GM21515 (cell line): ENCODE data around the gene THPO.
A peak's percentile ranks its signal among the peaks of the same experiment; 100 is the strongest.

ENCODE experiments used
- ATAC-seq: cut with Tn5 transposase; IDR thresholded peaks from one replicate; pipeline ENCODE4 v1.9.1; 2021; ENCODE audit not compliant: unreplicated experiment

The THPO gene

GRCh38 chr3:184384856-184385422 lies 6.9 kb upstream of the THPO start:
- no peak for ATAC-seq

- ATAC-seq, result no peak
These were observed 6.3 kb upstream of the THPO start for GRCh38 chr3:184384342-184384741.

GRCh38 chr3:184383033-184383740 lies 5.2 kb upstream of the THPO start:
- no peak for ATAC-seq

DNA sequence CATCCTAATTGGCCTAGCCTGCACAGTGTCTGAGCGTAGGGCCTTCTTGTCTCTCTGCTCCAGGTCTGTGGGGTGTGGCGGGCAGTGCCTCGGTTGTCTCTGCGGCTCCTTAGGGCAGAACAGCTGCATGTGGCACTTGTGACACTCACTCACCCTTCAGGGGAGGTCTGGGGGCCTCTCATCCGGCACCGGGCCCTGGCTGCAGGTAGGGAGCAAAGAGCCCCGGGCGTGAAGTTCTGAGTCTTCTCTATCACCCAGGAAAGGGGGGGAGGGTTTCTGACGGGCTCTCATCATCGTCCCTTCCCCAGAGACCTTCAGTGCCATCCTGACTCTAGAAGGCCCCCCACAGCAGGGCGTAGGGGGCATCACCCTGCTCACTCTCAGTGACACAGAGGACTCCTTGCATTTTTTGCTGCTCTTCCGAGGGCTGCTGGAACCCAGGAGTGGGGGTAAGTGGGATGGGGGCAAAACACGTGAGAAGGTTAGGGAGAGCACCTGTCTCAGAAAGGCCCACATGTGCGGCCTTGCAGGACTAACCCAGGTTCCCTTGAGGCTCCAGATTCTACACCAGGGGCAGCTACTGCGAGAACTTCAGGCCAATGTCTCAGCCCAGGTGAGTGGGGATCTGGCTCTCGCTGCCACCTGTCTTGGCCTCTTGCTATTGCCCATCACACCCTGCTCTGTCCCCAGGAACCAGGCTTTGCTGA lies 4.5 kb upstream of the THPO start:
- no peak for ATAC-seq

- no peak for ATAC-seq
These were observed 3.5 kb upstream of the THPO start for GRCh38 chr3:184381261-184382224.

DNA sequence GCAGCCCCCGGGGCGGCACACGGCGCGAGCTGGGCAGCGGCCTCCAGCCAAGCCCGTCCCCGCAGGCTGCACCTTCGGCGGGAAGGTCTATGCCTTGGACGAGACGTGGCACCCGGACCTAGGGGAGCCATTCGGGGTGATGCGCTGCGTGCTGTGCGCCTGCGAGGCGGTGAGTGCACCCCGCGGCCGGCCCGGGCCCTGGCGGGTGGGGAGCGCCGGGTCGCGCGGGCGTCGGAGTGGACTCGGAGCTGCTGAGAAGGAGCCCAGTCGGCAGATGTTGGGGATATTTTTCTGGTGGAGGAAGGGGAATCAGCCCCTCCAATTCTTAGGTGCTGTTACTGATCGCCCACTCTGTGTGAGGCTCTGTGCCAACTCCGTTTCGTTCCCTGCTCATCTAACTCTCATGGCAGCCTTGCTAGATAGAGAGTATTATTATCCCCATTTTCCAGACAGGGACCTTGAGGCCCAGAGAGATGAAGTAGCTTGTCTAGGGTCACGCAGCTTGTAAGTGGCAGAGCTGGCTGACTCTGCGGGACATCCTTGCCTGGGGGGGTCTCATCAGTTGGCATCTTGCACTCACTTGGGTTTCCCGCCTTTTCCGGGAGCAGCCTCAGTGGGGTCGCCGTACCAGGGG lies 2.7 kb upstream of the THPO start:
- no peak for ATAC-seq

GRCh38 chr3:184380185-184380626 lies 2.2 kb upstream of the THPO start:
- no peak for ATAC-seq

DNA sequence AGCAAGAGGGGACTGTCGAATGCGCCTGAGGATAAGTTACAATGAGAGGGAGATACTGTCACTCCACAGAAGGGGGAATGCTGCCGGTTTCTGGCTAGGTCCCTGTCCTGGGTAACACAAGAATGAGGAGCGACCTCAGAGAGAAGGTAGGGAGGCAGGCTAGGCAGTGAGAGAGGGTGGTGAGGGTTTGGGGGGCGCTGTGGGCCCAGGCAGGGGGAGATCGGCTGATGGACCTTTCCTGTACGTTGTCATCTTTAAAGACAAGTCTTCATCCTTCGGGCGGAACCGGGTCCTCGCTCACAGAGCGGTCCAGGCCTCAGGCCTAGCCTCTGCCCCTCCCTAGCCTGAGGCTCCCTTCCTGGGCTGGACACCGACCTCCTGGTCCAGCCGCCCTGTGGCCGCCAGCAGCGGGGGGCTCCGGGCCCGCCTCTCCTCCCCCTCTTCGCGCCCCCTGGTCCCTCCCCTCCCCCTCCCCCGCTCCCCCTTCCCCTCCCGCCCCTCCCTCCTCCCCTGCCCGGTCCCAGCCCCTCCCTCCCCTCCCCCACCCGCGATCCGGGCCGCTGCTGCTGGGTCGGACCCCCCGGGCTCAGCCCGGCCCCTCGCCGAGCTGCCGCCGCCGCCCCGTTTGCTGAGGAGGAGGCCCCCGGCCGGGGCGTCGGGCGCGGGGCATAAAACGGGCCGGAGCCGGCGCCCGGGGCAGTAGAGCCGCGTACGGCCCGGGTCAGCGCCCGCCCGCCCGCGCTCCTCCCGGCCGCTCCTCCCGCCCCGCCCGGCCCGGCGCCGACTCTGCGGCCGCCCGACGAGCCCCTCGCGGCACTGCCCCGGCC lies 1.6 kb upstream of the THPO start, which contains the start of gene CHRD:
CHRD (plus strand) TSS at position 697 of the 827 bp plus-strand sequence. CDS start 265 bp downstream, outside the sequence.
- no peak for ATAC-seq

DNA sequence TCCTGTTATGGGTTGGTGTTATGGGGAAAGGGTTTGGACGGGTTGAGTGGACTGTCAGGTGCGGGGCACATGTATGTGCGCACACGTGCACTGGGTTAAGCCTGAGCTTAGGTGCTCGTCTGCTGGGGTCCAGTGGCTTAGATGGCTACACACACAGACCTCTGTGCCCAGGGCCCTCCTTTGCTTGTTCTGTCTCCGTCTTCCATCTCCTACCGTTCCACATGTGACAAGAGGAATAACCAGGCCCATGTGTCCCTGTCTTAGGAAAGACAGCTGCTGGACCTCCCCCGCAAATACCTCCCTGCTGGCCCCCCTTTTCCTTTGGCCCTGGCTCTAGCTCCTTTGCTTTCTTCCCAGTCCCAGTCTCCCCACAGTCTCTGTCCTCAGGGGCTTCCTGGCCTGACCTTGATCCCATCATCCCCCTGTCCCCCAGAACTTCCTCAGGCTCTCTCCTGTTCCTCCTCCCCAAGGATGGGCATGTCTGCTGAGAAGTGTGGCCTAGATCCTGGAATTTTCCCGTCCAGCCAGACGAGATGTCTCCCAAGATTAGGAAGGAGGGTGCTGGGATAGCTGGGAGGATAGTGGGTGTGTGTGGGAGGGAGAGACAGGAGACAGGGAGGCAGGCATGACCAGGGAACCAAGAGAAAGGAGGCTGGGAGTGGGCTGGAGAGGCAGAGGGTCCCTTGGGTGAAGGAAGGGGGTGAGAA lies 797 bp upstream of the THPO start:
- no peak for ATAC-seq

- ATAC-seq, result no peak
These were observed 633 bp downstream of the THPO start for GRCh38 chr3:184377374-184377773.

- ATAC-seq, result no peak
These were observed 2.1 kb downstream of the THPO start for GRCh38 chr3:184375747-184376461.

GRCh38 chr3:184373422-184373821 lies 4.6 kb downstream of the THPO start:
- no peak for ATAC-seq

GRCh38 chr3:184372911-184373310 lies 5.1 kb downstream of the THPO start:
- no peak for ATAC-seq

GRCh38 chr3:184372296-184372821 lies 5.6 kb downstream of the THPO start:
- ATAC-seq, result no peak

DNA sequence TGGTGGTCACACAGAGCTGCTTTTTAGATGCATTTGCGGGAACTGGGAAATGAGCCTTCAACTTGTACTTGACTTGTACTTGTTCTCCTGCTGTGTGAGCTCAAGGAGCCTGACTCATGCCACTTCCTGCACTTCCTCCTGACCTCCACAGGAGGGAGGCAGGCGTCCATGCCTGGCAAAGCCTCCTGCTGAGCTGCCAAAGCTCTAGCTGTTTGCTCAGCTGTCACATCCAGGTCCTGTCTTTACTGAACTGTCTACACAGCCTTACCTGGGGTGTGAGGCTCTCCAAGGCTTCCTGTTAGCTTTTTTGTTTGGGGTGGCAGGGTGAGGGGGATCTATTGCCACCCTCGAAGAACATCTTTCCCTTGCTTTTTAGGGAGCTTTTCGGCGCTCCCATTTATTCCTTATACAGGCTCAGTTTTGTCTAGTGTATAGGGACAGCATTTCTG lies 6.4 kb downstream of the THPO start:
- ATAC-seq, result peak; percentile 76

GRCh38 chr3:184368586-184369183 lies 9.3 kb downstream of the THPO start:
- no peak for ATAC-seq

DNA sequence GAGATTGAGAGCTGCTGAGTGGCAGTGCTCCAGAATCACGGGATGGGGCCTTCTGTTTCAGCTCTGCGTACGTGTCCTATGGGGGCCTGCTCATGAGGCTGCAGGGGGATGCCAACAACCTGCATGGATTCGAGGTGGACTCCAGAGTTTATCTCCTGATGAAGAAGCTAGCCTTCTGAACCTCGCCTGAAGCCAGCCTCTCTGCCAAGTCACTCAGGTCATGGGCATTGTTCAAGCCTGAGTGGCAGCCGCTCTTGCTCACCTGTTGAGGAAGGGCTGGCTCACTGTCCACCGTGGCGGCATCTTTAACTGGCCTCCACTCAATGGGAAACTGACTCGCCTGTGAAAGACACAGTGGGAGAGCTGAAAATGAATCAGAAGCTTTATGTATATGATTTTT lies 9.9 kb downstream of the THPO start:
- no peak for ATAC-seq
